Measurements from ENCODE around the gene KDM1B.
"Not testable (repeated sequence)": the region's sequence is repeated elsewhere in the genome, so short reads cannot be mapped to it uniquely, and the experiment has no call there.

KDM1B gene

GRCh38 chr6:18189196-18189595 lies 34.0 kb downstream of the KDM1B start:
- DNase-seq: no peak

- DNase-seq: no peak
Measured at GRCh38 chr6:18192026-18192425, 36.8 kb downstream of the KDM1B start.

GRCh38 chr6:18203786-18204185 lies 48.6 kb downstream of the KDM1B start:
- no peak for DNase-seq

GRCh38 chr6:18204691-18205090 lies 49.5 kb downstream of the KDM1B start:
- DNase-seq: no peak

- DNase-seq: no peak
Measured at GRCh38 chr6:18206591-18206990, 51.4 kb downstream of the KDM1B start.

- DNase-seq: no peak
Measured at GRCh38 chr6:18207438-18207837, 52.2 kb downstream of the KDM1B start.

GRCh38 chr6:18207949-18208348 lies 52.7 kb downstream of the KDM1B start:
- no peak for DNase-seq

- not testable (repeated sequence) for DNase-seq
Measured at GRCh38 chr6:18208778-18209177, 53.6 kb downstream of the KDM1B start.

- no peak for DNase-seq
Measured at GRCh38 chr6:18209539-18210197, 54.4 kb downstream of the KDM1B start.

GRCh38 chr6:18210707-18211106 lies 55.5 kb downstream of the KDM1B start:
- DNase-seq: no peak

- DNase-seq: peak; percentile 74
Measured at GRCh38 chr6:18211338-18211737, 56.1 kb downstream of the KDM1B start.

GRCh38 chr6:18212231-18212630 lies 57.0 kb downstream of the KDM1B start:
- DNase-seq: no peak

GRCh38 chr6:18213439-18213838 lies 58.2 kb downstream of the KDM1B start:
- no peak for DNase-seq

- DNase-seq: no peak
Measured at GRCh38 chr6:18214003-18214402, 58.8 kb downstream of the KDM1B start.

- no peak for DNase-seq
Measured at GRCh38 chr6:18215436-18215835, 60.2 kb downstream of the KDM1B start.

GRCh38 chr6:18216411-18216810 lies 61.2 kb downstream of the KDM1B start:
- no peak for DNase-seq

- no peak for DNase-seq
Measured at GRCh38 chr6:18218233-18218632, 63.0 kb downstream of the KDM1B start.

GRCh38 chr6:18219591-18219990 lies 64.4 kb downstream of the KDM1B start:
- DNase-seq: no peak

- no peak for DNase-seq
Measured at GRCh38 chr6:18221288-18221615, 66.0 kb downstream of the KDM1B start.

GRCh38 chr6:18226451-18227105 lies 71.4 kb downstream of the KDM1B start:
- not testable (repeated sequence) for DNase-seq

GRCh38 chr6:18227166-18227565 lies 71.9 kb downstream of the KDM1B start:
- not testable (repeated sequence) for DNase-seq

- not testable (repeated sequence) for DNase-seq
Measured at GRCh38 chr6:18228590-18228989, 73.4 kb downstream of the KDM1B start.

- DNase-seq: not testable (repeated sequence)
Measured at GRCh38 chr6:18231856-18232255, 76.6 kb downstream of the KDM1B start.

GRCh38 chr6:18233770-18234169 lies 78.5 kb downstream of the KDM1B start:
- DNase-seq: not testable (repeated sequence)

GRCh38 chr6:18234564-18234963 lies 79.3 kb downstream of the KDM1B start:
- no peak for DNase-seq
